Measurements from ENCODE around the gene RASAL1. TPM values are rescaled to one million over a fixed set of nuclear protein-coding genes. Genes with fewer than 3 reads are reported as not detected.

Gene RASAL1
- polyA plus RNA-seq, 3 donors, result not detected

GRCh38 chr12:113151655-113152054 lies 16.1 kb upstream of the RASAL1 start:
- H3K36me3 Mint-ChIP-seq, result peaks cover under 1 to 10% of the 10 kb centered on the region in 2 donors
- Histone ChIP-seq H3K9me3 (replicated peaks in 1 of 2; ENCODE audit: control insufficient read depth in 1 of 2, insufficient read depth in 1 of 2, low read length in 2 of 2) (peaks cover 0 to 15% of the 10 kb centered on the region in 2 donors), H3K27me3 (ENCODE audit: control insufficient read depth in 2 of 2, insufficient read depth in 2 of 2, low read length in 2 of 2) (peaks cover 31 to 64% of the 10 kb centered on the region in 2 donors), H2AFZ (ENCODE audit: insufficient read depth, low read depth, low read length, poor library complexity, severe bottlenecking) (no peak overlapping the region), H3K27ac (ENCODE audit: low read depth in 1 of 2, low read length in 2 of 2) (no peak overlapping the region), H4K20me1 (ENCODE audit: insufficient read depth, low read length) (no peaks in the 10 kb centered on the region), H3K4me2 (replicated peaks; ENCODE audit: extremely low read depth, low read length, poor library complexity, severe bottlenecking) (no peak overlapping the region), H3K36me3 (replicated peaks in 1 of 2; ENCODE audit: control insufficient read depth in 1 of 2, insufficient read depth in 2 of 2, low read length in 2 of 2) (no peaks in the 10 kb centered on the region), H3K4me1 (ENCODE audit: control insufficient read depth in 1 of 2, insufficient read depth in 2 of 2, low read length in 2 of 2) (peaks cover 13 to 34% of the 10 kb centered on the region in 2 donors), H3K79me2 (ENCODE audit: insufficient read depth, low read length) (no peaks in the 10 kb centered on the region), H3K4me3 (replicated peaks in 1 of 3; ENCODE audit: low read depth in 2 of 3, low read length in 3 of 3) (no peak overlapping the region), H3K9ac (ENCODE audit: insufficient read depth, low read length, poor library complexity, severe bottlenecking) (no peak overlapping the region)
- H3K27ac Mint-ChIP-seq, result no peak overlapping the region
- peak overlapping the region in 1 of 2 donors; percentile 83 for H3K4me3 Mint-ChIP-seq
- TF ChIP-seq CTCF (IDR thresholded peaks at IDR 0.05), result no peak
- peaks cover 0 to 18% (median 8%) of the 10 kb centered on the region in 7 donors for H3K9me3 Mint-ChIP-seq
- intact Hi-C loops (cut with micrococcal nuclease), result loop anchor here (2.0 to 10.0 kb wide), 3 partner anchors 103 to 267 kb away; no protein-coding TSS in a partner anchor
- no peak for DNase-seq
- H3K27me3 Mint-ChIP-seq (ENCODE audit: low read depth in 3 of 3), result peaks cover 65 to 80% (median 73%) of the 10 kb centered on the region in 3 donors
- 100% methylated on average over 1 of the region's 3 CpGs for WGBS (ENCODE audit: insufficient coverage)
- H3K4me1 Mint-ChIP-seq, result peaks cover 30% of the 10 kb centered on the region

- peaks cover 0 to 7% of the 10 kb centered on the region in 2 donors for H3K9me3 ChIP-seq (replicated peaks in 1 of 2; ENCODE audit: control insufficient read depth in 1 of 2, insufficient read depth in 1 of 2, low read length in 2 of 2)
- H3K9ac ChIP-seq (ENCODE audit: insufficient read depth, low read length, poor library complexity, severe bottlenecking), result no peak within 1 kb of the TSS
- intact Hi-C loops (cut with micrococcal nuclease), result loop anchor here in 1 of 2 donors (5.0 to 10.0 kb wide), 2 partner anchors 102 to 265 kb away; no protein-coding TSS in a partner anchor
- no peak for TF ChIP-seq CTCF (IDR thresholded peaks at IDR 0.05)
- no peak within 1 kb of the TSS for H3K4me3 ChIP-seq (replicated peaks in 1 of 3; ENCODE audit: low read depth in 2 of 3, low read length in 3 of 3)
- Mint-ChIP-seq H3K27ac (peak within 1 kb of the TSS in 1 of 7 donors; percentile 74), H3K4me3 (peak within 1 kb of the TSS; percentile 27 to 69), H3K27me3 (ENCODE audit: low read depth in 3 of 3) (peaks cover 51 to 61% (median 54%) of the 10 kb centered on the region in 3 donors), H3K36me3 (peaks cover 0 to 7% of the 10 kb centered on the region in 2 donors), H3K9me3 (peaks cover 0 to 18% (median 6%) of the 10 kb centered on the region in 7 donors), H3K4me1 (peaks cover 28% of the 10 kb centered on the region)
- peaks cover 14 to 28% of the 10 kb centered on the region in 2 donors for H3K4me1 ChIP-seq (ENCODE audit: control insufficient read depth in 1 of 2, insufficient read depth in 2 of 2, low read length in 2 of 2)
- H3K4me2 ChIP-seq (replicated peaks; ENCODE audit: extremely low read depth, low read length, poor library complexity, severe bottlenecking), result no peak within 1 kb of the TSS
- H3K36me3 ChIP-seq (replicated peaks in 1 of 2; ENCODE audit: control insufficient read depth in 1 of 2, insufficient read depth in 2 of 2, low read length in 2 of 2), result no peaks in the 10 kb centered on the region
- WGBS (ENCODE audit: insufficient coverage), result 72% methylated on average over 7 of the region's 22 CpGs
- no peaks in the 10 kb centered on the region for H3K79me2 ChIP-seq (ENCODE audit: insufficient read depth, low read length)
- H2AFZ ChIP-seq (ENCODE audit: insufficient read depth, low read depth, low read length, poor library complexity, severe bottlenecking), result no peak within 1 kb of the TSS
- H3K27ac ChIP-seq (ENCODE audit: low read depth in 1 of 2, low read length in 2 of 2), result no peak within 1 kb of the TSS
- peak in 2 of 3 donors; percentile 42 to 47 for DNase-seq
- peaks cover 22 to 47% of the 10 kb centered on the region in 2 donors for H3K27me3 ChIP-seq (ENCODE audit: control insufficient read depth in 2 of 2, insufficient read depth in 2 of 2, low read length in 2 of 2)
- H4K20me1 ChIP-seq (ENCODE audit: insufficient read depth, low read length), result no peaks in the 10 kb centered on the region
Measured at GRCh38 chr12:113149361-113150150, 14.0 kb upstream of the RASAL1 start, which contains the start of gene CFAP73. CFAP73 (plus strand) TSS chr12:113149724; CDS start chr12:113149858, 134 bp downstream.
